PC-3 (cell line): ENCODE measurements around the gene DGCR2. TPM values are rescaled to one million over a fixed set of nuclear protein-coding genes. Genes with fewer than 3 reads are reported as not detected.
"Not testable (repeated sequence)": the region's sequence is repeated elsewhere in the genome, so short reads cannot be mapped to it uniquely, and the experiment has no call there.

Experiments
- ATAC-seq: fragments of 200-7000 bp; cut with Tn5 transposase; 2 replicates; pipeline ENCODE4 v1.9.1; 2020; ENCODE audit warnings: mild to moderate bottlenecking, moderate library complexity
- BruUV-seq: library from RNA; stranded (reverse); fragments of 400-500 nt; replicated peaks from 2 replicates; lab custom pipeline; 2021; lab: Mats Ljungman, UMichigan
- CTCF ChIA-PET: fragments of 300-600 bp; sonication (Branson Sonifier 250); formaldehyde crosslinking; loops from one replicate; lab custom pipeline; 2022; ENCODE audit warnings: antibody characterized with exemption; lab: Charles Lee
- POLR2A ChIA-PET: fragments of 300-600 bp; sonication (Branson Sonifier 250); formaldehyde crosslinking; loops from one replicate; lab custom pipeline; 2022; ENCODE audit warnings: antibody characterized with exemption; ENCODE audit not compliant: unreplicated experiment; lab: Charles Lee
- DNase-seq: peaks from one replicate; pipeline ENCODE4 v3.0.0-alpha.2; 2015
- H2AFZ ChIP-seq: fragments of 300-600 bp; sonication (generic); 2 replicates; pipeline ENCODE4 v1.6.0; 2016; ENCODE audit warnings: antibody characterized with exemption, low read length
- H3F3A ChIP-seq: fragments of 300-600 bp; sonication (generic); one replicate; pipeline ENCODE4 v1.6.0; 2017; ENCODE audit warnings: antibody characterized with exemption, low read length, control low read depth, mild to moderate bottlenecking; ENCODE audit not compliant: unreplicated experiment
- H3K27ac ChIP-seq: fragments of 300-600 bp; sonication (generic); 2 replicates; pipeline ENCODE4 v1.5.1; 2016; ENCODE audit warnings: mild to moderate bottlenecking, low read length
- H3K27me3 ChIP-seq: fragments of 300-600 bp; sonication (generic); 2 replicates; pipeline ENCODE4 v1.6.1; 2016; ENCODE audit warnings: low read length, mixed read lengths
- H3K36me3 ChIP-seq: fragments of 300-600 bp; sonication (generic); 2 replicates; pipeline ENCODE4 v1.6.1; 2016; ENCODE audit warnings: low read depth, mixed run types, low read length, mixed read lengths
- H3K4me1 ChIP-seq: fragments of 300-600 bp; sonication (generic); 2 replicates; pipeline ENCODE4 v1.5.1; 2016; ENCODE audit warnings: low read length; ENCODE audit not compliant: insufficient read depth
- H3K4me2 ChIP-seq: fragments of 300-600 bp; sonication (generic); 2 replicates; pipeline ENCODE4 v1.6.0; 2016; ENCODE audit warnings: low read length
- H3K4me3 ChIP-seq: fragments of 300-600 bp; sonication (generic); 2 replicates; pipeline ENCODE4 v1.5.1; 2016; ENCODE audit warnings: mild to moderate bottlenecking, low read length, mixed read lengths
- H3K79me2 ChIP-seq: fragments of 300-600 bp; sonication (generic); 2 replicates; pipeline ENCODE4 v1.6.1; 2017; ENCODE audit warnings: low read length, mixed read lengths
- H3K9ac ChIP-seq: fragments of 300-600 bp; sonication (generic); 2 replicates; pipeline ENCODE4 v1.6.0; 2016; ENCODE audit warnings: mild to moderate bottlenecking, low read length
- H3K9me2 ChIP-seq: fragments of 300-600 bp; sonication (generic); replicated peaks from 2 replicates; pipeline ENCODE4 v1.6.1; 2016; ENCODE audit warnings: mixed run types, low read length, mixed read lengths
- H3K9me3 ChIP-seq: fragments of 300-600 bp; sonication (generic); 2 replicates; pipeline ENCODE4 v1.6.1; 2016; ENCODE audit warnings: low read length, mixed read lengths
- H4K20me1 ChIP-seq: fragments of 300-600 bp; sonication (generic); 2 replicates; pipeline ENCODE4 v1.6.1; 2016; ENCODE audit warnings: low read length, mixed read lengths
- CTCF ChIP-seq: fragments of 300-600 bp; sonication (generic); conservative IDR thresholded peaks from 2 replicates; pipeline ENCODE4 v1.5.1; 2017; ENCODE audit warnings: antibody characterized with exemption, low read depth, mild to moderate bottlenecking, low read length
- EZH2 ChIP-seq: fragments of 300-600 bp; sonication (generic); IDR thresholded peaks from one replicate; pipeline ENCODE4 v1.6.1; 2017; ENCODE audit warnings: antibody characterized with exemption, mild to moderate bottlenecking, low read length; ENCODE audit not compliant: unreplicated experiment
- EZH2phosphoT487 ChIP-seq: fragments of 300-600 bp; sonication (generic); IDR thresholded peaks from 2 replicates; pipeline ENCODE4 v1.6.1; 2018; ENCODE audit warnings: mild to moderate bottlenecking, antibody characterized with exemption, low read length, borderline replicate concordance
- intact Hi-C: fragments of 100-400 bp; cut with micrococcal nuclease; formaldehyde crosslinking; loops from 2 replicates; pipeline ENCODE4 v1.9.0; 2023
- total RNA-seq: library from RNA; depleted of rRNA; stranded (reverse); fragments of >200 nt; gene quantifications from 2 replicates; pipeline ENCODE4 v1.2.3, GENCODE V29; 2014

Gene DGCR2
- total RNA-seq, 1 experiment from 2014 or later, result 36.1 TPM

GRCh38 chr22:19002684-19003038 lies 119.6 kb downstream of the DGCR2 start:
- Histone ChIP-seq H4K20me1 (no peaks in the 10 kb centered on the region), H3K9me2 (no peaks in the 10 kb centered on the region), H3K27ac (no peak overlapping the region), H2AFZ (no peak overlapping the region), H3K79me2 (no peaks in the 10 kb centered on the region), H3K4me1 (no peaks in the 10 kb centered on the region), H3K4me2 (no peak overlapping the region), H3K9me3 (no peaks in the 10 kb centered on the region), H3K9ac (no peak overlapping the region), H3F3A (no peaks in the 10 kb centered on the region), H3K27me3 (peaks cover 32% of the 10 kb centered on the region; the same call in 1 of the 2 replicates), H3K36me3 (no peaks in the 10 kb centered on the region), H3K4me3 (no peak overlapping the region)
- DNase-seq (no peak), ATAC-seq (no peak)
- POLR2A ChIA-PET, result no interaction called here
- CTCF ChIA-PET, result no interaction called here
- TF ChIP-seq EZH2 (no peak), CTCF (no peak), EZH2phosphoT487 (no peak)
- intact Hi-C loops, result no loop called here
- no TSS peak for BruUV-seq

GRCh38 chr22:19001204-19001603 lies 121.0 kb downstream of the DGCR2 start:
- Histone ChIP-seq H3K36me3 (no peaks in the 10 kb centered on the region), H3K4me1 (no peaks in the 10 kb centered on the region), H2AFZ (no peak overlapping the region), H3K27ac (no peak overlapping the region), H3F3A (no peaks in the 10 kb centered on the region), H3K9ac (no peak overlapping the region), H3K27me3 (peaks cover 32% of the 10 kb centered on the region; the same call in 1 of the 2 replicates), H4K20me1 (no peaks in the 10 kb centered on the region), H3K9me2 (no peaks in the 10 kb centered on the region), H3K4me2 (no peak overlapping the region), H3K9me3 (no peaks in the 10 kb centered on the region), H3K79me2 (no peaks in the 10 kb centered on the region), H3K4me3 (no peak overlapping the region)
- ATAC-seq (no peak), DNase-seq (no peak)
- TF ChIP-seq EZH2phosphoT487, result no peak
- no peak for TF ChIP-seq CTCF
- no peak for TF ChIP-seq EZH2
- no TSS peak for BruUV-seq
- CTCF ChIA-PET, result no interaction called here
- intact Hi-C loops, result no loop called here
- POLR2A ChIA-PET, result no interaction called here

DNA sequence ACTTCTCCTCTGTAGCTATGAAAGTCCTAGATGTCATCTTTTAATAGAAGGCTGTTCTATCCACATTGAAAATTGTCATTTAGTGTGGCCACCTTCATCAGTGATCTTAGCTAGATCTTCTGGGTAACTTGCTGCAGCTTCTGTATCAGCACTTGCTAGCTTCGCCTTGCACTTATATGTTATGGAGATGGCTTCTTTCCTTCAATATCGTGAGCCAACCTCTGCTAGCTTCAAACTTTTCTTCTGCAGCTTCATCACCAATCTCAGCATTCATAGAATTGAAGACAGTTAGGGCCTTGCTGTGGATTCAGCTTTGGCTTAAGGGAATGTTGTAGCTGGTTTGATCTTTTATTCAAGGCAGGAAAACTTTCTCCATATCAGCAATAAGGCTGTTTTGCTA lies 122.1 kb downstream of the DGCR2 start:
- H4K20me1 ChIP-seq, intact Hi-C loops, POLR2A ChIA-PET, DNase-seq, H2AFZ ChIP-seq, H3K4me2 ChIP-seq, H3K4me1 ChIP-seq, H3K4me3 ChIP-seq, H3K9ac ChIP-seq, BruUV-seq, H3K27ac ChIP-seq, H3K9me3 ChIP-seq, H3K9me2 ChIP-seq, H3K79me2 ChIP-seq, H3K36me3 ChIP-seq, H3F3A ChIP-seq, CTCF ChIA-PET, ATAC-seq: not testable (repeated sequence)
- H3K27me3 ChIP-seq, result peaks cover 23% of the 10 kb centered on the region; the same call in 1 of the 2 replicates
